ENCODE results near the gene ACKR3.

ACKR3 gene

GRCh38 chr2:236570081-236570868, 650 bp downstream of the ACKR3 start:
- Histone ChIP-seq H3K27ac (ENCODE audit: low read depth, low read length) (no peak overlapping the region), H3K4me1 (ENCODE audit: control insufficient read depth, insufficient read depth, low read length) (peaks cover 50% of the 10 kb centered on the region), H3K36me3 (ENCODE audit: control insufficient read depth, insufficient read depth, low read length) (no peaks in the 10 kb centered on the region), H3K4me3 (ENCODE audit: low read depth, low read length) (peak overlapping the region; percentile 40), H3K9ac (ENCODE audit: low read length) (peak overlapping the region; percentile 43), H3K27me3 (ENCODE audit: control insufficient read depth, insufficient read depth, low read length) (peaks cover 39% of the 10 kb centered on the region), H3K9me3 (ENCODE audit: control insufficient read depth, insufficient read depth, low read depth, low read length) (no peaks in the 10 kb centered on the region)

GRCh38 chr2:236571145-236571544, 1.5 kb downstream of the ACKR3 start:
- H3K4me1 ChIP-seq (ENCODE audit: control insufficient read depth, insufficient read depth, low read length) = peaks cover 55% of the 10 kb centered on the region
- no peak overlapping the region for H3K27ac ChIP-seq (ENCODE audit: low read depth, low read length)
- no peaks in the 10 kb centered on the region for H3K36me3 ChIP-seq (ENCODE audit: control insufficient read depth, insufficient read depth, low read length)
- H3K9ac ChIP-seq (ENCODE audit: low read length) = no peak overlapping the region
- no peaks in the 10 kb centered on the region for H3K9me3 ChIP-seq (ENCODE audit: control insufficient read depth, insufficient read depth, low read depth, low read length)
- peak overlapping the region; percentile 40; the same call in 1 of the 2 replicates for H3K4me3 ChIP-seq (ENCODE audit: low read depth, low read length)
- peaks cover 30% of the 10 kb centered on the region for H3K27me3 ChIP-seq (ENCODE audit: control insufficient read depth, insufficient read depth, low read length)

- Histone ChIP-seq H3K9me3 (ENCODE audit: control insufficient read depth, insufficient read depth, low read depth, low read length) (no peaks in the 10 kb centered on the region), H3K27me3 (ENCODE audit: control insufficient read depth, insufficient read depth, low read length) (peaks cover 18% of the 10 kb centered on the region), H3K4me1 (ENCODE audit: control insufficient read depth, insufficient read depth, low read length) (peaks cover 60% of the 10 kb centered on the region), H3K9ac (ENCODE audit: low read length) (no peak overlapping the region), H3K36me3 (ENCODE audit: control insufficient read depth, insufficient read depth, low read length) (no peaks in the 10 kb centered on the region), H3K27ac (ENCODE audit: low read depth, low read length) (no peak overlapping the region), H3K4me3 (ENCODE audit: low read depth, low read length) (no peak overlapping the region)
These were observed 2.9 kb downstream of the ACKR3 start for GRCh38 chr2:236572482-236572881.

GRCh38 chr2:236573066-236573929, 3.7 kb downstream of the ACKR3 start:
- Histone ChIP-seq H3K9ac (ENCODE audit: low read length) (no peak overlapping the region), H3K4me3 (ENCODE audit: low read depth, low read length) (no peak overlapping the region), H3K9me3 (ENCODE audit: control insufficient read depth, insufficient read depth, low read depth, low read length) (no peaks in the 10 kb centered on the region), H3K36me3 (ENCODE audit: control insufficient read depth, insufficient read depth, low read length) (no peaks in the 10 kb centered on the region), H3K27ac (ENCODE audit: low read depth, low read length) (no peak overlapping the region), H3K27me3 (ENCODE audit: control insufficient read depth, insufficient read depth, low read length) (peaks cover 12% of the 10 kb centered on the region), H3K4me1 (ENCODE audit: control insufficient read depth, insufficient read depth, low read length) (peaks cover 58% of the 10 kb centered on the region)

GRCh38 chr2:236574000-236574399, 4.4 kb downstream of the ACKR3 start:
- H3K27ac ChIP-seq (ENCODE audit: low read depth, low read length) = no peak overlapping the region
- H3K9ac ChIP-seq (ENCODE audit: low read length) = no peak overlapping the region
- no peaks in the 10 kb centered on the region for H3K9me3 ChIP-seq (ENCODE audit: control insufficient read depth, insufficient read depth, low read depth, low read length)
- peaks cover 58% of the 10 kb centered on the region for H3K4me1 ChIP-seq (ENCODE audit: control insufficient read depth, insufficient read depth, low read length)
- H3K4me3 ChIP-seq (ENCODE audit: low read depth, low read length) = no peak overlapping the region
- H3K27me3 ChIP-seq (ENCODE audit: control insufficient read depth, insufficient read depth, low read length) = peaks cover 5% of the 10 kb centered on the region
- H3K36me3 ChIP-seq (ENCODE audit: control insufficient read depth, insufficient read depth, low read length) = no peaks in the 10 kb centered on the region

- H3K9me3 ChIP-seq (ENCODE audit: control insufficient read depth, insufficient read depth, low read depth, low read length) = no peaks in the 10 kb centered on the region
- H3K27ac ChIP-seq (ENCODE audit: low read depth, low read length) = no peak overlapping the region
- H3K36me3 ChIP-seq (ENCODE audit: control insufficient read depth, insufficient read depth, low read length) = no peaks in the 10 kb centered on the region
- no peak overlapping the region for H3K4me3 ChIP-seq (ENCODE audit: low read depth, low read length)
- H3K9ac ChIP-seq (ENCODE audit: low read length) = no peak overlapping the region
- H3K4me1 ChIP-seq (ENCODE audit: control insufficient read depth, insufficient read depth, low read length) = peaks cover 58% of the 10 kb centered on the region
- no peaks in the 10 kb centered on the region for H3K27me3 ChIP-seq (ENCODE audit: control insufficient read depth, insufficient read depth, low read length)
These were observed 5.0 kb downstream of the ACKR3 start for GRCh38 chr2:236574424-236575145.

GRCh38 chr2:236575510-236575909, 5.9 kb downstream of the ACKR3 start:
- no peaks in the 10 kb centered on the region for H3K27me3 ChIP-seq (ENCODE audit: control insufficient read depth, insufficient read depth, low read length)
- H3K36me3 ChIP-seq (ENCODE audit: control insufficient read depth, insufficient read depth, low read length) = no peaks in the 10 kb centered on the region; the same call in 1 of the 2 replicates
- H3K9ac ChIP-seq (ENCODE audit: low read length) = no peak overlapping the region

GRCh38 chr2:236576087-236576486, 6.5 kb downstream of the ACKR3 start:
- no peaks in the 10 kb centered on the region for H3K27me3 ChIP-seq (ENCODE audit: control insufficient read depth, insufficient read depth, low read length)
- no peak overlapping the region for H3K27ac ChIP-seq (ENCODE audit: low read depth, low read length)
- H3K36me3 ChIP-seq (ENCODE audit: control insufficient read depth, insufficient read depth, low read length) = peaks cover 3% of the 10 kb centered on the region; the same call in 1 of the 2 replicates
- peaks cover 45% of the 10 kb centered on the region for H3K4me1 ChIP-seq (ENCODE audit: control insufficient read depth, insufficient read depth, low read length)
- H3K4me3 ChIP-seq (ENCODE audit: low read depth, low read length) = no peak overlapping the region
- H3K9me3 ChIP-seq (ENCODE audit: control insufficient read depth, insufficient read depth, low read depth, low read length) = no peaks in the 10 kb centered on the region
- H3K9ac ChIP-seq (ENCODE audit: low read length) = no peak overlapping the region

More at GRCh38 chr2:236575510-236575909, 5.9 kb downstream of the ACKR3 start:
- no peak overlapping the region for H3K27ac ChIP-seq (ENCODE audit: low read depth, low read length)
- H3K4me1 ChIP-seq (ENCODE audit: control insufficient read depth, insufficient read depth, low read length) = peaks cover 51% of the 10 kb centered on the region
- H3K9me3 ChIP-seq (ENCODE audit: control insufficient read depth, insufficient read depth, low read depth, low read length) = no peaks in the 10 kb centered on the region
- H3K4me3 ChIP-seq (ENCODE audit: low read depth, low read length) = no peak overlapping the region

- H3K27me3 ChIP-seq (ENCODE audit: control insufficient read depth, insufficient read depth, low read length) = no peaks in the 10 kb centered on the region
- H3K4me3 ChIP-seq (ENCODE audit: low read depth, low read length) = no peak overlapping the region
- H3K27ac ChIP-seq (ENCODE audit: low read depth, low read length) = no peak overlapping the region
- no peak overlapping the region for H3K9ac ChIP-seq (ENCODE audit: low read length)
- H3K9me3 ChIP-seq (ENCODE audit: control insufficient read depth, insufficient read depth, low read depth, low read length) = no peaks in the 10 kb centered on the region
- peaks cover 7% of the 10 kb centered on the region; the same call in 1 of the 2 replicates for H3K36me3 ChIP-seq (ENCODE audit: control insufficient read depth, insufficient read depth, low read length)
- peaks cover 36% of the 10 kb centered on the region for H3K4me1 ChIP-seq (ENCODE audit: control insufficient read depth, insufficient read depth, low read length)
These were observed 7.3 kb downstream of the ACKR3 start for GRCh38 chr2:236576953-236577352.

- Histone ChIP-seq H3K4me3 (ENCODE audit: low read depth, low read length) (no peak overlapping the region), H3K9ac (ENCODE audit: low read length) (no peak overlapping the region), H3K4me1 (ENCODE audit: control insufficient read depth, insufficient read depth, low read length) (peaks cover 30% of the 10 kb centered on the region), H3K36me3 (ENCODE audit: control insufficient read depth, insufficient read depth, low read length) (peaks cover 7% of the 10 kb centered on the region; the same call in 1 of the 2 replicates), H3K9me3 (ENCODE audit: control insufficient read depth, insufficient read depth, low read depth, low read length) (no peaks in the 10 kb centered on the region), H3K27ac (ENCODE audit: low read depth, low read length) (no peak overlapping the region), H3K27me3 (ENCODE audit: control insufficient read depth, insufficient read depth, low read length) (no peaks in the 10 kb centered on the region)
These were observed 8.1 kb downstream of the ACKR3 start for GRCh38 chr2:236577481-236578410.

Data from HUES6 (cell line).